ENCODE results near the gene NUDT8. TPM values are rescaled to one million over a fixed set of nuclear protein-coding genes. Genes with fewer than 3 reads are reported as not detected.

The NUDT8 gene
- total RNA-seq, 1 donor from 2014 or later, result 14.2 TPM

DNA sequence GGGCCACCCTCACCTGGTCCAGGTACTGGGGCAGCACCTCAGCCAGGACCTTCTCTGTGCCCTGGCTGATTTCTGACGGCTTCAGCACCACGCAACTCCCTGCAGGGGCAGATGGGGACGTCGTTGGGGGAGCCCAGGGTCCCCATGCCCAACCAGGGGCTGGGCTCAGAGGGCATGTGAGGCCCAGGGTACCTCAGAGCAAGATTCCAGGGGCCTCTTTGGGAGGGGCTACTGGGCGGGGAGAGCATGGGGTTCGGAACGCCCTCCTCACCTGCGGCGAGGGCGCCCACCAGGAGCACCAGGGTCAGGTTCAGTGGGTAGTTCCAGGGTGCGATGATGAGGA lies 36.5 kb upstream of the NUDT8 start:
- Histone ChIP-seq H3K27me3 (ENCODE audit: control insufficient read depth, insufficient read depth, low read length) (no peaks in the 10 kb centered on the region), H3K36me3 (ENCODE audit: control insufficient read depth, insufficient read depth, low read length) (no peaks in the 10 kb centered on the region), H3K4me3 (ENCODE audit: low read depth, low read length) (no peak overlapping the region)
- no peak for FAIRE-seq
- DNase-seq (ENCODE audit: low read depth), result no peak
- TF ChIP-seq, protein P1, sequence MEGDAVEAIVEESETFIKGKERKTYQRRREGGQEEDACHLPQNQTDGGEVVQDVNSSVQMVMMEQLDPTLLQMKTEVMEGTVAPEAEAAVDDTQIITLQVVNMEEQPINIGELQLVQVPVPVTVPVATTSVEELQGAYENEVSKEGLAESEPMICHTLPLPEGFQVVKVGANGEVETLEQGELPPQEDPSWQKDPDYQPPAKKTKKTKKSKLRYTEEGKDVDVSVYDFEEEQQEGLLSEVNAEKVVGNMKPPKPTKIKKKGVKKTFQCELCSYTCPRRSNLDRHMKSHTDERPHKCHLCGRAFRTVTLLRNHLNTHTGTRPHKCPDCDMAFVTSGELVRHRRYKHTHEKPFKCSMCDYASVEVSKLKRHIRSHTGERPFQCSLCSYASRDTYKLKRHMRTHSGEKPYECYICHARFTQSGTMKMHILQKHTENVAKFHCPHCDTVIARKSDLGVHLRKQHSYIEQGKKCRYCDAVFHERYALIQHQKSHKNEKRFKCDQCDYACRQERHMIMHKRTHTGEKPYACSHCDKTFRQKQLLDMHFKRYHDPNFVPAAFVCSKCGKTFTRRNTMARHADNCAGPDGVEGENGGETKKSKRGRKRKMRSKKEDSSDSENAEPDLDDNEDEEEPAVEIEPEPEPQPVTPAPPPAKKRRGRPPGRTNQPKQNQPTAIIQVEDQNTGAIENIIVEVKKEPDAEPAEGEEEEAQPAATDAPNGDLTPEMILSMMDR (IDR thresholded peaks at IDR 0.05; ENCODE audit: insufficient read depth, low read length, severe bottlenecking), result no peak

DNA sequence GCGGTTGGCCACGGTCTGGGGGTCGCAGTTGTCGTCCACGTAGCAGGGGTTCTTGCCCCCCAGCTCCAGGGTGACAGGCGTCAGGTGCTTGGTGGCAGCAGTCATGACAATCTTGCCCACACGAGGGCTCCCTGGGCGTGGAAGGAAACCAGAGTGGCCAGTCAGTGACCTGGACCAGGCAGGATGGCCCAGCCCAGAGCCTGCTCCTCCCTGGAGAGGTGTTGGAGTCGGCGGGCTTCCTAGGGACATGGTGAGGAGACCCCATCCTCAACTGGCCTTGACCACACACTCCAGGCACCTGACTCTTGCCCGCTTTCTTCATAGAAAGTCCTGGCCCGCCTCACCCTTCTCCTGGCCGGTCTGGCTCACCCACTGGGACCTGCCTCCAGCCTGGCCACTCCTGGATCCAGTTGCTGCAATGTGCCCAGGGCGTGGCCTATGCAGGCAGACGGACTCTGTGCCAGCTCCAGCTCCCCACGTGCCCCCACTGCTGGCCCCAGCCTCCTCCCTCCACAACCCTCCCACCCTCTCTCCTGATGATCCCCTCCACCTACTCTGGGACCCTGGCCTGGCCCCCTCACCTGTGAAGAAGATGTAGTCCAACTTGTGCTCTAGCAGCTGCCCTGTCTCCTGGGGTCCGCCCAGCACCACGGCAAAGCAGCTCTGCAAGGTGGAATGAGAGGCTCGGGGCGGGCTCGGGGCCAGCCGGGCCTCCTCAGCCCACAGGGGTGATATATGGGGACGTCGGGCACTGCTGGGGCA lies 36.0 kb upstream of the NUDT8 start:
- no peaks in the 10 kb centered on the region for H3K36me3 ChIP-seq (ENCODE audit: control insufficient read depth, insufficient read depth, low read length)
- DNase-seq (ENCODE audit: low read depth) (no peak), FAIRE-seq (no peak)
- no peak overlapping the region for H3K4me3 ChIP-seq (ENCODE audit: low read depth, low read length)
- no peaks in the 10 kb centered on the region for H3K27me3 ChIP-seq (ENCODE audit: control insufficient read depth, insufficient read depth, low read length)
- TF ChIP-seq, protein P1 (IDR thresholded peaks at IDR 0.05; ENCODE audit: insufficient read depth, low read length, severe bottlenecking), result peak; percentile 55

DNA sequence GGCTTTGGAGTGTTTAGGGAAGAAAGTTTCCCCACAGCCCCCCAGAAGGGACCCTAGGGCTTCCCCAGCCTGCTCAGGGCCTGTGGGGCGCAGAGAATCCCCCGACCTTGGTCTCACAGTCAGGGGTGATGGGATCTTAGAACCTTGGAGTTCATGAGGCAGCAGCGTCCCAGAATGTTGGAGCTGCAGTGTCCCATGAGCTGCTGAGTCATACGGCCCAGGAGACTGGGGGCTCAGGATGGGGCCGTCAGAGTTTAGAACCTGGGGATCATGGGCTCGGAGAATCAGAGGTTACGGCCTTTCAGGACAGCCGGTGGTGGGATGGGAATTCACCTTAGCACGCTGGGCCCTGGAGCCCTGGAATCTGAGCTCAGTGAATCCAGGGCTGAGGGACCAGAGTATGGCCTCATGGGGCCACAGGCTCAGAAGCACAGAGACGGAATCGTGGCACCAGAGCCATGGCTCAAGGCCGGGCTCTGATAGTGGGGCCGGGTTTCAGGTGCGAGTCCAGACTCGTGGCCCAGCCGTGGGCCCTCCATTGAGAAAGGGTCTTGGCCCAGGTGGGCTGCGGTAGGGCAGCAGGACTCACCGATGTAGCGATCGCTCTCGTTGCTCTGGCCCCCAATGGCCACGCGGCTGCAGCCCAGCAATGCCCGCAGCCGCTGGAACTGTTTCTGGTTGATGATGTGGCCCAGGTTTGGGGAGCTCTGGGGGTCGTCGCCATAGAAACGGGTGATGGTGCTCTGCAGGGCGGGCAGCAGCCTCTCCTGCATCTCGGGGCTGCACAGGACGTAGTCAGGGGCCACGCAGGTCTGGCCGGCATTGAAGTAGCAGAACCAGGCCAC lies 35.2 kb upstream of the NUDT8 start:
- DNase-seq (ENCODE audit: low read depth) (no peak), FAIRE-seq (no peak)
- TF ChIP-seq, protein P1 (IDR thresholded peaks at IDR 0.05; ENCODE audit: insufficient read depth, low read length, severe bottlenecking), result no peak
- no peaks in the 10 kb centered on the region for H3K27me3 ChIP-seq (ENCODE audit: control insufficient read depth, insufficient read depth, low read length)
- H3K36me3 ChIP-seq (ENCODE audit: control insufficient read depth, insufficient read depth, low read length), result no peaks in the 10 kb centered on the region
- no peak overlapping the region for H3K4me3 ChIP-seq (ENCODE audit: low read depth, low read length)

DNA sequence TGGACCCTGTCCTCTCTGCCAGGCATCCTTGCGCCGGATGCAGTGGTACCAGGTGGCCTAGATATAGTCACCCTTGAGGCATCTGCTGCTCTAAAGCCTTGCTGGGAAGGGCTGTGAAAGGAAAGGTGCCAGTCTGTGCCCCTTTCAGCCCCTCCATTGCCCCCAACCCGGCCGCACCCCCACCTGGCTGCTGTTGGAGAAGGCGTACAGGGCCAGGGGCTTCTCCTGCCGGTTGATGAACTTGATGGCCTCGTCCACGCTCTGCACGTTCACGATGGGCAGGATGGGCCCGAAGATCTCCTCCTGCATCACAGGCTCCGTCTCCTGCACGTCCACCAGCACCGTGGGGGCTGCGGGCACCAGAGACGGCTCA lies 34.5 kb upstream of the NUDT8 start:
- no peak for FAIRE-seq
- H3K27me3 ChIP-seq (ENCODE audit: control insufficient read depth, insufficient read depth, low read length), result no peaks in the 10 kb centered on the region
- TF ChIP-seq, protein P1 (IDR thresholded peaks at IDR 0.05; ENCODE audit: insufficient read depth, low read length, severe bottlenecking), result no peak
- no peak overlapping the region for H3K4me3 ChIP-seq (ENCODE audit: low read depth, low read length)
- H3K36me3 ChIP-seq (ENCODE audit: control insufficient read depth, insufficient read depth, low read length), result no peaks in the 10 kb centered on the region
- no peak for DNase-seq (ENCODE audit: low read depth)

DNA sequence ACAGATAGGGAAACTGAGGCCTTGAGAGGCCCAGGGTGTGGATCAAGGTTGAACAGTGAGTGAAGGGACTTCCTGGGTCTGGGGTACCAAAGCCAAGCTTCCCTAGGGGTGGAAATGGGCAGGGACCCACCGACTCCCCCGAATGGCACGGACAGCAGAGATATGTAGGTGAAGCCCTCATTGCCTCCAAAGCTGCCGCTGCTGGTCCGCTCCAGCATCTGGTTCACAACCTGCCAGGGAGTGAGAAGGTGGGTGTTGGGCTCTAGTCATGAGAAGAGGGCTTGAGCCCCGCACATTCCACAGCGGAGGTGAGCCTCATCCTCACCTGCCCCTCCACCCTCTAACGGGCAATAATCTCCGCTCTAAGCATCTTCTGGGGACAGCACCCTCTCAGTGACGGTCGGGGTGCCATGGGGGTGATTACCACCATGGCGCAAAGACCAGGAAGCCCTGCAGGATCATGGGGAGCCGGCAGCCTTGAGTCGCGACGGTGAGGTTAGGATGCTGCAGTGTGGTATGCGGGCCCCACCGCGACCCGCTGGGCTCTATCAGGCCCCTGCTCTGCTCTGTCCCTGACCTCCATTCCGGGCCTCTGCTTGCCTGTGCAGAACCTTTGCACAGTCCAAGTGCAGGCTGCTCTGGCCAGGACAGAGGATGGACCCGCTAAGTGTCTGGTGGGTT lies 33.9 kb upstream of the NUDT8 start:
- H3K36me3 ChIP-seq (ENCODE audit: control insufficient read depth, insufficient read depth, low read length), result no peaks in the 10 kb centered on the region
- no peaks in the 10 kb centered on the region for H3K27me3 ChIP-seq (ENCODE audit: control insufficient read depth, insufficient read depth, low read length)
- H3K4me3 ChIP-seq (ENCODE audit: low read depth, low read length), result no peak overlapping the region
- FAIRE-seq, result no peak
- no peak for DNase-seq (ENCODE audit: low read depth)
- TF ChIP-seq, protein P1 (IDR thresholded peaks at IDR 0.05; ENCODE audit: insufficient read depth, low read length, severe bottlenecking), result no peak
